ENCODE results near the gene BRD4.

BRD4 gene

DNA sequence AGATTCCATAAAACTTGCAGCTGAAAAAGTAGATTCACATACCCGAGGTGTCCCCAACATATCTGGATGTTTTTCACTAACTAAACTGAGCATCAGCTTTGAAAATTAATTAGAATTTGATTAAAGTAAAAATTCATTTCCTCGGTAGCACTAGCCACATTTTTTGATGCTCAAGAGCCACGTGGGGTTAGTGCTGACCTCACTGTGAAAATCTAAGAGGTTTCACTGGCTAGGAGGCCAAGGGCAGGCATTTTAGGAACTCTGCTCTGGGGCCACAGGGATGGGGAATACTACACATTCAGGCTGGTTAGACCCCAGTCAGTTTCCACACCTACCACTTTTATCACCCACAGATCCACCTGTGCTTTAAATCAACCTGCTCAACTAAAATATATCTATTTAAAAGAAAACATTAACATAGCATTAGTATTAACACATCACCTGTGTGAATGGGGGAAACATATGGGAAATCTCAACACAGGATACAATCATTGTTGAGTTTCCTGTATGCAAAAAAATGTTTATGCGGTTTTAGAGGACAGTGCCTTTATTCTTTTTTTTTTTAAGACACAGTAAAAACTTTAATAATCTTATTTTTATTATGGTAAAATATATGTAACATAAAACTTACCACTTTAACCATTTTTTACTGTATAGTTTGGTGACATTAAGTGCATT lies 45.5 kb downstream of the BRD4 start:
- no peak overlapping the region for H3K4me3 ChIP-seq (ENCODE audit: low read depth, low read length)
- TF ChIP-seq, protein P1, sequence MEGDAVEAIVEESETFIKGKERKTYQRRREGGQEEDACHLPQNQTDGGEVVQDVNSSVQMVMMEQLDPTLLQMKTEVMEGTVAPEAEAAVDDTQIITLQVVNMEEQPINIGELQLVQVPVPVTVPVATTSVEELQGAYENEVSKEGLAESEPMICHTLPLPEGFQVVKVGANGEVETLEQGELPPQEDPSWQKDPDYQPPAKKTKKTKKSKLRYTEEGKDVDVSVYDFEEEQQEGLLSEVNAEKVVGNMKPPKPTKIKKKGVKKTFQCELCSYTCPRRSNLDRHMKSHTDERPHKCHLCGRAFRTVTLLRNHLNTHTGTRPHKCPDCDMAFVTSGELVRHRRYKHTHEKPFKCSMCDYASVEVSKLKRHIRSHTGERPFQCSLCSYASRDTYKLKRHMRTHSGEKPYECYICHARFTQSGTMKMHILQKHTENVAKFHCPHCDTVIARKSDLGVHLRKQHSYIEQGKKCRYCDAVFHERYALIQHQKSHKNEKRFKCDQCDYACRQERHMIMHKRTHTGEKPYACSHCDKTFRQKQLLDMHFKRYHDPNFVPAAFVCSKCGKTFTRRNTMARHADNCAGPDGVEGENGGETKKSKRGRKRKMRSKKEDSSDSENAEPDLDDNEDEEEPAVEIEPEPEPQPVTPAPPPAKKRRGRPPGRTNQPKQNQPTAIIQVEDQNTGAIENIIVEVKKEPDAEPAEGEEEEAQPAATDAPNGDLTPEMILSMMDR (IDR thresholded peaks at IDR 0.05; ENCODE audit: low read depth, low read length): no peak

DNA sequence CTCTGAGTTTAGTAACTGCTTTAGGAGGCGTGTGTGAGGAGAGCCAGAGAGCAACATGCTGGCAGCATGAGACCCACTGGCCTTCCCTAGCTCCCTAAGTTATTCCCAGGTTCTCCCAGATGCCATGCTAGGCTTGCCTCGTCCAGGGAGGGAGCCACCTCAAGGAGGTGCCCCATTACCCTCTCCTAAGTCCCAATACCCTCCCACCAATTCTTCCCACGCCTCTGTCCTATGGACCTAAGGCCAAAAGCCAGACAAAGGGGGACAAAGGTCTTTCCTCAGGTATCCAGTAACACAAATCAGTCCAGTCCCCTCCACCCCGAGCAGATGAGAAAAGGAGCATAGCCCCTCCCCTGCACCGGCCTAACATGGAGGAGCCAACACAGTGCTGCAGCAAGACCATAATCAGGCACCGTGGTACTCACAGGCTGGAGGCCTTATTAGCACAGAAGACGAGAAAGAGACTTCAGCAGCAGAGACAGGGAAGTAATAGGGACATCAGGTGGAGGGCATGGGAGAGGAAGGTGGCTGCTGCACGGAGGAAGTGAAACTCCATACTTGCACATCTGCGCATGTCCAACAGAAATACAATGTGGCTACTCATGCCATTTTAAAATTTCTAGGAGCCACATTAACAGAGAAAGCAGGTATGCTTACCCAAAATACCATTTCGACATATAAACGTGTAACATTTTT lies 46.3 kb downstream of the BRD4 start:
- H3K4me3 ChIP-seq (ENCODE audit: low read depth, low read length): no peak overlapping the region
- TF ChIP-seq, protein P1 (IDR thresholded peaks at IDR 0.05; ENCODE audit: low read depth, low read length): no peak

DNA sequence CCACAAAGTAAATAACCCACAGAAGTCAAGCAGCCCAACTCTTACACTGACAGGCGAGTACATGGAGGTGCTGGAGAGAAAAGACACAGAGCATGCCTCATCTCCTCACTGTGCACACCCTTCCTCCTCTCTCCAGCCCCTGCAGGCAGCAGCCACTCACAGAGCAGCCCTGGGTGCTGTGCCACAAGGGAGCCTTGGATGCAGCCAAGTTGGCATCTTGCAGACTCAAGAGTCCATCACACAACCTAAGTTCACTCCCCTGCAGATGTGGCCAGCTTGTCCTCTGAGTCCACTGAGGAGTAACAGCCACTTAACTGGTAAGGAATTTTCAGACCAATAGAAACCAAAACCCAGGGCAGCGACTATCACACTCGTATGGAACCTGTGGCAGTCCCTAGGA lies 47.4 kb downstream of the BRD4 start:
- no peak overlapping the region for H3K4me3 ChIP-seq (ENCODE audit: low read depth, low read length)
- TF ChIP-seq, protein P1 (IDR thresholded peaks at IDR 0.05; ENCODE audit: low read depth, low read length): no peak

DNA sequence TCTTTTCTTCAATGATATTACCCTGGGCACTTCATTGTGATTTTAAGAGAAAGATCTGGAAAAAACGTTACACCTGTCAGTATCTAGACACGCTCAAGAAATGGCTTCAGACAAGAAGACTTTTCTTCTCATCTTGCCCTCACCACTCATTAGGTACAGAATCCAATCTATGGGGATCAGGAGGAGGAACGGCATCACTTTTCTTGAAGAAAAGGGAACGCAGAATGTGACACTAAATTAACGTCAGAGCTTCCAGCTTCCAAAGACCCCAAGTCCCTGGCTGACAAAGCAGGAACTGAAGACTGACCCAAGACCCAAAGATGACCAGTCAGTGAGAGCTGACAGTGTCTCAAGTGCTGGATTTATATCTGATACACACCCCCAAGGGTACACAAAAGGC lies 48.2 kb downstream of the BRD4 start:
- no peak overlapping the region for H3K4me3 ChIP-seq (ENCODE audit: low read depth, low read length)
- TF ChIP-seq, protein P1 (IDR thresholded peaks at IDR 0.05; ENCODE audit: low read depth, low read length): no peak

DNA sequence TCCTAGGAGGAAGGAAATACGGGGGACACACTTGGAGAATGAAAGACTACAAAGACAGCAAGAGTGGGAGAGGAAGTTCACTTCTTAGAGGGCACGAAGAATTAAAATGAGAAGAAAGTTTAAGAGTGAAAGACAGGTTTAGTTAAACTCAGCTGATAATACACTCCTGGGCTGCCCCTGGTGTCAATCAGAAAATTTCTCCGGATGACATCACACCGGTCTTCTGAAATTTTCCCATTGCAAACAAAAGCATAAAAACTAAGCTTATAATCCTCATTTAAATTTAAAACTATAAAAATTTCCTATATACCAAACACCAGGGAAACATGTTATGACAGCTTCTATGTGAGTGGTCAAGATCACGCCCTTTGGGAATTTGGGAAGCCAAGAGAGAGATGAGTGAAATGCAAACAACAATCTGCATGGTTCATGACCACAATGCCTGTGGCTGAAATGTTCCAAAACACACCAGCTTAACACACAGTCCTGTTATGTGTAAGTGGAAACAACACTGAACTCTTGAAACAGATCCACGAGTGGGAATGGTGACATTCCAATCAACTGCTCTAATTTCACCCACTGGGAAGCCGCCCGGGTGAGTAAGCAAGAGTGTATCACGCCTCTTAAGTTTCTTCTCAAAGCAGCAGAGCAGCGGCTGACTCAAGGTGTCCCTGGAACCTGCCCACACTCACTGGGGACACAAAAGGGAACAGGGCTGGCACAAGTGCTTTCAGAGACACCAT lies 49.0 kb downstream of the BRD4 start:
- TF ChIP-seq, protein P1 (IDR thresholded peaks at IDR 0.05; ENCODE audit: low read depth, low read length): no peak
- no peak overlapping the region for H3K4me3 ChIP-seq (ENCODE audit: low read depth, low read length)

DNA sequence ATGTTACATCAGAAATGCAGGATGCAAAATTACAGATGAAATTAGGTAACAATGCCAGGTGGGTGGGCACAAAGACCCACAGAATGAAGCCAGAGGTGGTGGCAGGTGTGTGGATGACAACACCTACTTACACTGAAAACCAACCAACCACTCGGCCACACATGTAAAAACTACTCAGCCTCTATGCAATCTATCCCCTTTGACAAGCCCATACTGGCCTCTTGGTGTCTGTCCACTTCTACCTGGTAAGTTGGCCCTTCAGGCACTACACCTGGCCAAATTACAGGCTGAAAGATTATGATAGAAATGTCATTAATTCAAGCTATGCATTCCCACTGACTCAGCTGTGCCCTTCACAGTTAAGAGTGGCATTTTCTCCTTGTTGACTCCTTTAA lies 50.0 kb downstream of the BRD4 start:
- TF ChIP-seq, protein P1 (IDR thresholded peaks at IDR 0.05; ENCODE audit: low read depth, low read length): no peak
- no peak overlapping the region for H3K4me3 ChIP-seq (ENCODE audit: low read depth, low read length)

Data from WI38 (cell line).